DMS 273 (cell line): ENCODE data around the gene MTERF4.

Source experiments
- DNase-seq: peaks from one replicate; lab custom pipeline; 2025; ENCODE audit not compliant: unreplicated experiment; lab: John Stamatoyannopoulos, UW

The MTERF4 gene

DNA sequence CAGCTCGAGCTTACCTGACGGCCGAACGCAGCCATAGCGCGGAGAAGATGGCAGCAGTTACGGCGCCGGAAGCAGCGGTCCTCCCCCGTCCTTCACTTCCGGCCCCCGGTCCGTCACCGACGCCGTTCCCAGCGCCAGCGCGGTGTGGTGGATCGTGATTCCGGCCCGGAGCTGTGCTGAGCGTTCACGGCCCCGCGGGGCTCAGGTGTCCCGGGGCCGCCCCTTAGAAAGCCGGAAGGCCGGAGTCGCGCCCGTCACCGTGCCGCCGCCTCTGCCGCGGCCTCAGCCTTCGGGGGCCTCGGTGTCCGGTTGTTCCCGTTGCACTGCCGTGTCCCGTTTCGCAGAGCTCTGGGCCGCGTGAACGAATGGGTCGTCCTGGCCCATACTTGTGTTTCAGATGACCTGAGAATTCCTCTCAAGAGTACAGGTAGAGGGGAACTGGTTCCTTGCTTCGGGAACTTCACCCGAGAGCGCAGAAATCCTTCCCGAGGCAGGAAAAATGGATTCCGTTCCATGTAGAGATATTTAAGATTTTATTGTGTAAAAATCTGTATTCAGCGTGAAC, at the start of gene MTERF4:
Gene MTERF4 (minus strand): TSS at position 49 of the 565 bp plus-strand sequence. CDS start 14 bp downstream, at position 35.
- DNase-seq, result peak; percentile 95

- DNase-seq, result no peak
Measured at GRCh38 chr2:241150660-241151530, 48.8 kb upstream of the MTERF4 start.

- peak; percentile 99 for DNase-seq
Measured at GRCh38 chr2:241149925-241150659, 48.0 kb upstream of the MTERF4 start, which contains the start of gene PPP1R7. Gene PPP1R7 (plus strand): TSS chr2:241150467. CDS start chr2:241150496, 29 bp downstream.

GRCh38 chr2:241149675-241149924, 47.5 kb upstream of the MTERF4 start:
- no peak for DNase-seq

- DNase-seq, result peak; percentile 98
Measured at GRCh38 chr2:241148891-241149674, 47.0 kb upstream of the MTERF4 start, which contains the start of gene PASK. Gene PASK (minus strand): TSS chr2:241149472. CDS start chr2:241143032, 6,440 bp downstream.

- no peak for DNase-seq
Measured at GRCh38 chr2:241148239-241148638, 46.2 kb upstream of the MTERF4 start.

DNA sequence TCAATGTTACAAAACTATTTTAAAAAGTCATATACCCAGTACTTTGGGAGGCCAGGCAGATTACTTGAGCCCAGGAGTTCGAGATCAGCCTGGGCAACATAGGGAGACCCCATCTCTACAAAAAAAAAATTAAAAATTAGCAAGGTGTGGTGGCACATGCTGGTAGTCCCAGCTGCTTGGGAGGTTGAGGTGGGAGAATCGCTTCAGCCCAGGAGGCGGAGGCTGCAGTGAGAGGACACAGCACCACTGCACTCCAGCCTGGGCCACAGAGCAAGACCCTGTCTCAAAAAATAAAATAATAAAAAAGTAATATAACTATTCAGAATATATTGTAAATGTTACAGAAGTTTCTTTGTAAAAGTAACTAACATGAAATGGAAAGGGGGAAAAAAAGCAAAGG, 45.2 kb upstream of the MTERF4 start:
- DNase-seq, result no peak

GRCh38 chr2:241146286-241146685, 44.2 kb upstream of the MTERF4 start:
- DNase-seq, result no peak

GRCh38 chr2:241142593-241142992, 40.5 kb upstream of the MTERF4 start:
- DNase-seq, result no peak

- DNase-seq, result no peak
Measured at GRCh38 chr2:241142063-241142462, 40.0 kb upstream of the MTERF4 start.

- no peak for DNase-seq
Measured at GRCh38 chr2:241141214-241141770, 39.2 kb upstream of the MTERF4 start.

GRCh38 chr2:241140445-241140840, 38.4 kb upstream of the MTERF4 start:
- no peak for DNase-seq

DNA sequence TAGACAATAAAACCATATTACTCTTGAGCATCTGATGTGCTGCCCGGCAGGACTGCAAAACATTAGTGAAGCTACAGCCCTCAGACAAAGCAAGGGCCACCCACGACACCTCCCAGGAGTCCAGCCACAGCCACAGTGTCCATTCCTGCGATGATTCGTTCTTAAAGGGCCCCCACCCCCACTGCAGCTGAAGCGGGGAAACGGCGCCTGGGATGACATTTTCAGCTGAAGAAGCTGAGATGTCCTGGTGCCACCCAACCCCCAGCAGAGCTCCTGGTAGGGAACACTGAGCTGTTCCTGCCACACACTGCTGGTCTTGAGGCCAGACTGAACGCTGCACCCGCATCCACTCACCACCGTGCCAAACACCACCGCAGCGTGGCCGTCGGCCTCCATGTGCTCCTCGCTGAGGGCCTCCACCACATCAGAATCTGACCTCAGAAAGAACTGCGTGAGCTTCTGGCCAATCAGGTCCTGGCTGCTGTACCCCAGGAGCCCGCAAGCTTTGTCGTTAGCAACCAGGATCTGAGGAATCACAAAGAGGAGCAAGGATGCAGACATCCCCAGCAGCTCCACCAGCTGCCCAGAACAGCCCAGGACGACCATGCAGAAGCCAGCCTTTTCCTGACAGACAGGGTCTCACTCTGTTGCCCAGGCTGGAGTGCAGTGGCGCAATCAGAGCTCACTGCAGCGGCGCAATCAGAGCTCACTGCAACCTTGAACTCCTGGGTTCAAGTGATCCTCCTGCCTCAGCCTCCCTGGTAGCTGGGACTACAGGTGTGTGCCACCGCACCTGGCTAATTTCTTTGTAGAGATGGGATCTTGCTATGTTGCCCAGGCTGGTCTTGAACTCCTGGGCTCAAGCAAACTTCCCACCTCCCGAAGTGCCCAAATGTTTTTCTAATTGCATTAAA, 37.7 kb upstream of the MTERF4 start:
- no peak for DNase-seq

DNA sequence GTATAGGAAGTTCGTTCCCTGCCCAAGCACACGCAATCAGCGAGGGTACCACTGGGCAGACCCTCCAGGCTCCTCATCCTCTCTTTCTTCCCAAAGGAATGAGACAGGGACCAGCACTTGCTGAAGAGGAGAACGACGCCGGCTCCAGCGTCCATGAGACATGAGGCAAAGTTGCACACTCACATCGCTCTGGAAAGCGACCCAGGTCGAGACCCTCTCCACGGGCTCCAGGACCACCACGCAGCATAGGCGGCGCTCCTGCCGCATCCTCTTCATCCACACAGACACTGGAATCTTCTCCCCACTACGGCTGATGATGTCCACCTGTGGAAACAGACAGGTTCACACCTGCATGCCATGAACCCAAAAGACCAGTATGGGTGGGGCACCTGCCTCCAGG, 36.4 kb upstream of the MTERF4 start:
- no peak for DNase-seq

GRCh38 chr2:241137276-241138190, 35.4 kb upstream of the MTERF4 start:
- no peak for DNase-seq

GRCh38 chr2:241136661-241137260, 34.7 kb upstream of the MTERF4 start:
- DNase-seq, result no peak

DNA sequence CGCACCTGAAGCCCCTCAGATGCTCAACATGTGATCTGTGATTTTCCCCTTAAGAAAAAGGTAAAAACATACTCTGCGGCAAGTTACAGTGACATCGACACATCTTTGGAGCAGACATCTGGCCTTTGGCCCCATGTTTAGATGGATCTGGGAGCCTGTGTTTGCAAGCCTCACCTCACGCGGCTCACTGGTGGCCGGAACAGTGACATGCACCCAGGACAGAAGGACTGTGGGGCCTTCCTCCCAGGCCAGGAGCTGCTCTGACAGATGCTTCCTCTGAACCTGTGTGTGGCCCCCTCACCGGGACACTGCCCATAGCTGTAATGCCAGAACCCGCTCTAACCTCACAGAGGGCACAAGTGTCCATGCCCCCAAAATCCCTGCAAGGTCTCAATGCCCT, 34.1 kb upstream of the MTERF4 start:
- no peak for DNase-seq

GRCh38 chr2:241135737-241136136, 33.6 kb upstream of the MTERF4 start:
- no peak for DNase-seq
